ENCODE data around the gene CCDC102B.

The CCDC102B gene

DNA sequence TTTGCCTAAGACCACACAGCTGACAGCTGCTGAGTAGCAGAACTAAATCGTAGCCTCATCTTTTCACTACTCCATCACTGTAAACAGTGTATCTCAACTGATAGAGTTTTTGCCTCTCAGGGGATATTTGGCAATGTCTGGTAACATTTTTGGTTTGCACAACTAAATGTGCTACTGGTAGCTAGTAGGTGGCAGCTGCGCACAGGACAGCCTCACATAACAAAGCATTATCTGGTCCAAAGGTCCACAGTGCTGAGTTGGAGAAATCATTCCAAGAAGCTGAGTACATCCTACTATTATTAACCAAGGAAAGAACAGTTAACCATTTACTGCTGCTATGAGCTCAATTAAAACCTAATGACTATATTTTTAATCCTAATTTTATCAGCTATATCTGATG lies 6.1 kb upstream of the CCDC102B start:
- TF ChIP-seq, protein P1, sequence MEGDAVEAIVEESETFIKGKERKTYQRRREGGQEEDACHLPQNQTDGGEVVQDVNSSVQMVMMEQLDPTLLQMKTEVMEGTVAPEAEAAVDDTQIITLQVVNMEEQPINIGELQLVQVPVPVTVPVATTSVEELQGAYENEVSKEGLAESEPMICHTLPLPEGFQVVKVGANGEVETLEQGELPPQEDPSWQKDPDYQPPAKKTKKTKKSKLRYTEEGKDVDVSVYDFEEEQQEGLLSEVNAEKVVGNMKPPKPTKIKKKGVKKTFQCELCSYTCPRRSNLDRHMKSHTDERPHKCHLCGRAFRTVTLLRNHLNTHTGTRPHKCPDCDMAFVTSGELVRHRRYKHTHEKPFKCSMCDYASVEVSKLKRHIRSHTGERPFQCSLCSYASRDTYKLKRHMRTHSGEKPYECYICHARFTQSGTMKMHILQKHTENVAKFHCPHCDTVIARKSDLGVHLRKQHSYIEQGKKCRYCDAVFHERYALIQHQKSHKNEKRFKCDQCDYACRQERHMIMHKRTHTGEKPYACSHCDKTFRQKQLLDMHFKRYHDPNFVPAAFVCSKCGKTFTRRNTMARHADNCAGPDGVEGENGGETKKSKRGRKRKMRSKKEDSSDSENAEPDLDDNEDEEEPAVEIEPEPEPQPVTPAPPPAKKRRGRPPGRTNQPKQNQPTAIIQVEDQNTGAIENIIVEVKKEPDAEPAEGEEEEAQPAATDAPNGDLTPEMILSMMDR (IDR thresholded peaks at IDR 0.05; ENCODE audit: control extremely low read depth, extremely low read depth, low read depth, missing control alignments), result no peak
- DNase-seq (ENCODE audit: extremely low spot score), result no peak
- ChIA-PET POLR2A (no interaction called here), CTCF (interaction anchor here (1.2 kb wide), 2 partner anchors 9 to 14 kb away, joined by 5 read pairs; no protein-coding TSS in a partner anchor)

DNA sequence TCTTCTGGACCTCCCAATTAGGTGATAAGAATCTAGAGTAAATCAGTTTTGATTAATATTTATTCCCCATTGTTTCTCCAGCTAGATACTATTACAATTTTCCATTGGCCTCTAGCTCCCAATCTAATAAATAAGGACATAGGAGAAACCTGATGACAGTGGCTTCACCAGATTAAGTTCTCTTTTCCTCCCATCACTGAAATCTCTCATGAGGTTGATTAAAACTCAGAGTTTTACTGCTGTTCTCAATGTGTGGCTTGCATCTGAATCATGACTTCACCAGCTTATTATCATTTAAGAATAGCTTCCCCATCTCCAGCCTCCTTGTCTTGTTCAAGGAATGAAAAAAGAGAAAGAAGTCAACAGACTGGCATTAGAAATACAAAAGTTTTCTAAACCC lies 3.9 kb upstream of the CCDC102B start:
- no peak for DNase-seq (ENCODE audit: extremely low spot score)
- ChIA-PET POLR2A (no interaction called here), CTCF (no interaction called here)
- TF ChIP-seq, protein P1 (IDR thresholded peaks at IDR 0.05; ENCODE audit: control extremely low read depth, extremely low read depth, low read depth, missing control alignments), result no peak

DNA sequence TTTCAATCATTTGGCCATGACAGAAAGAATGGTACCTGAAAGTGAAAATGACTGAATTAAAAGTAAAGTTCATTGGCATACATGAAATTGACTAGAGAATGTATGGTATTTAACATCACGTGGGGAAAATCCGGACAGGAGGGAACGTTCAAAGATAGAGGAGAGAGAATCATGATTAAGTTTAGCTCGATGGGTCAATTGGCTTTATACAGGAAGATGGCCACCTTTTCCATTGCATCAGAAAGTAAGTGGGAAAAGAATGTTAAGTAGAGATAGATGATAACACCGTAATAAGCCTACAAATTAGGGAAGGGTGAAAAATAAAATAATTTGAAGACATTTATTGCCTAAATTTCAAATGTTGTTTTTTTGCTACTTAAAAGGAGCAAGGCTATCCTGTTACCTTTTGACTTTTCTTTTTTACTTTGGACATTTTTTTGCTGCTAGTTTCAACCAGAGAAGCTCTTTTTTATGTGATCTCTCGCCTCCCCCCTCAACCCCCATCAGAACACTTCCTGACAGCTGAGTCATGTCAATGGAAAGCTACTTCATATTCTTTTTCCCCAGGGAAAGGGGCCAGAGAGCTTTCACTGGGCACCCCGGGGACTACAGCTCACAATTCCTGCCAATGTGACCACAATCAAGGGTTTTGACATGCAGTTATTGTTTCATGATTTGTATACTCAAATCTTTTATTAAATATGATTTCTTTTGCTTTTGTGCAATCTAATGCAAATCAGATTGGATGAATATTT lies 767 bp upstream of the CCDC102B start:
- POLR2A ChIA-PET, result no interaction called here
- TF ChIP-seq, protein P1 (IDR thresholded peaks at IDR 0.05; ENCODE audit: control extremely low read depth, extremely low read depth, low read depth, missing control alignments), result no peak
- CTCF ChIA-PET, result no interaction called here
- DNase-seq (ENCODE audit: extremely low spot score), result no peak

DNA sequence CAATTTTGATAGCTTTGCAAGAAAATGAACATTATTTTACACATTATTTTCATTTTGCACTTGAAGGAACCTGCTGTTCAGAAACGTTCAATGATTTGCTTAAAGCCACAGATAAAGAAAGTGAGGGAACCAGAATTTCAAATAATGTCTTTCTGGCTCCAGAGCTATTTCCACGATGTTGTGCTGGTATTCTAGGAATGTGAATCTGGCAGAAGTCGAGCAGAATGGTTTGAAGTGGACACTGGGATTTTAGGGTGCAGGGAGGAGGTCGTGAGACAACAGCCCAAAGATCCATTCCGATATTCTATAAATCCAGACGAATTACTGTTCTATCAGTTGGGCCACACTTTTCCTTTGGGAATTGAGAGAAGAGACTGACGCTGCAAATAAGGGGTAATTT lies 2.2 kb downstream of the CCDC102B start:
- POLR2A ChIA-PET, result no interaction called here
- no peak for DNase-seq (ENCODE audit: extremely low spot score)
- CTCF ChIA-PET, result no interaction called here

DNA sequence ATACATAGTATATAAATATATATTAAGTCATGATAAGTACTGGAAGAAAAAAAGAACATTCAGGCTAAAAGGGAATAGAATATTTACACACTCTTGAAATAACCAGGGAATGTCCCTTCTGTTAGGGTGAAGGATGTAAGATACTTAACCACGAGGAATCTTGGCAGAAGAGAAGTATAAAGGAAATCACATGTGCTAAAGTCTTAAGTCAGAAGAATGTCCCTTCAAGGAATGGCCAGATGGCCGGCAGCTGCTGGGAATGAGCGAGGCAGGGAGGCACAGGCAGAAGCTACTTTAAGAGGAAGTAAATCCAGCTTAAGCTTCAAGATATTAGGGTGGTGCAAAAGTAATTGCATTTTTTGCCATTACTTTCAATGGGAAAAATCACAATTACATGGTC lies 5.5 kb downstream of the CCDC102B start:
- DNase-seq (ENCODE audit: extremely low spot score), result no peak
- ChIA-PET CTCF (no interaction called here), POLR2A (no interaction called here)
- TF ChIP-seq, protein P1 (IDR thresholded peaks at IDR 0.05; ENCODE audit: control extremely low read depth, extremely low read depth, low read depth, missing control alignments), result no peak

More for the DNA sequence above, 2.2 kb downstream of the CCDC102B start:
- TF ChIP-seq, protein P1 (IDR thresholded peaks at IDR 0.05; ENCODE audit: control extremely low read depth, extremely low read depth, low read depth, missing control alignments), result no peak

DNA sequence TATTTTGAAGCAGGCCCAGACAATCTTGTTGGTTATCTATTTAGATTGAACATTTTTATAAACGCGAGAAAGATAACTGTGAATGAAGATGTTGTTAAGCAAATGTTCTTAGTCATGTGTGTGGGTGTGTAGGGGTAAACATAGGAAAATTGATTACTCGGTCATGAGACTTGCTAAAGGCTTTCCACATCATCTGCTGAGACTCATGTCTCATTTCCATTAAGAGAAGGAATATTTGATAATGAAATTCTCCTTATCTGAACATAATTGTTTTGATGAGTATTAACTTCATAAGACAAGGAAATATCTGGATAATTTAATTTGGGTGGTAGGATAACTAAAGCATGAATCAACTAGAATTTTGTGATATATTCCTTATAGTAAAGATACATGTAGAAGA lies 19.7 kb downstream of the CCDC102B start:
- no peak for DNase-seq (ENCODE audit: extremely low spot score)
- TF ChIP-seq, protein P1 (IDR thresholded peaks at IDR 0.05; ENCODE audit: control extremely low read depth, extremely low read depth, low read depth, missing control alignments), result no peak
- ChIA-PET POLR2A (no interaction called here), CTCF (interaction anchor here (0.9 to 1.7 kb wide), 3 partner anchors 11 to 49 kb away, joined by 3 to 5 read pairs (median 4); no protein-coding TSS in a partner anchor)
